HG02571 (cell line): Measurements from ENCODE around the gene IFI35.

ENCODE experiments used
- ATAC-seq: cut with Tn5 transposase; IDR thresholded peaks from one replicate; pipeline ENCODE4 v1.9.1; 2021; ENCODE audit warnings: mild to moderate bottlenecking, moderate library complexity; ENCODE audit not compliant: unreplicated experiment

IFI35 gene

GRCh38 chr17:43020789-43021740 is 14.5 kb downstream of the IFI35 start:
- no peak for ATAC-seq

DNA sequence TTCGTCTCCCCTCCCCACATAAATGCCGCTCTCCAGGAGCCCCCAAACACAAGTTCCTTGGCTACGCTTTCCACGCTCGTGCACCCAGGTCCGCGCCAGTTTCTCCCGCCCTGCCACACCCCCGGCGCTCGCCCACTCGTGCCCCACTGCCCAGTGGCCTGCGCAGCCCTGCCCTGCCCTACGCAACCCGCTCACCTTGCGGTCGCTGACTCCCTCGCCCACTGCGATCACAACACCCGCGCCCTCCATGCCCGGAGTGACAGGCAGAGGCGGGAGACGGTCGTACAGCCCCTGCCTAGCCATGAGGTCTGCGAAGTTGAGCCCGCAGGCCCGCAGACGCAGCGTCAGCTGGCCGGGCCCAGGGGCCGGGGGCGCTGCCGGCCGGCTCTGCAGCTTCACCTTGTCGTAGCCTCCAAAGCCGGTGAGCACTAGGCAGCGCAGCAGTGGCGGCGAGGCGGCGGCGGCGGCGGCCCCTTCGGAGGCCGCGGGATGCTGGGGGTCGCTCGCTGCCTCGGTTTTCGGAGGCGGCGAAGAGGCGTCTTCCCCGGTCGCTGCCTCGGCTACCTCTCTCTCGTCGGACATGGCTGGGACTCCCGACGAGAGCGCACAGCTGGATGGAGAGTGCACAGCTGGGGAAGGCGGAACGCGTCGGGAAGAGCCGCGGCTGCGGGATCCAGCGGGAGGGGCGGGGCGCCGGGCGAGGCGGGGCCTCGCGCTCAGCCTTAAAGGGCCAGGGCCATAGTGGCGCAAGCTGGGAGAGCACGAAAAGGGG is 15.3 kb downstream of the IFI35 start, which contains the start of gene VAT1:
VAT1 (minus strand) TSS at position 645 of the 772 bp plus-strand sequence; CDS start at position 582, 63 bp downstream.
- ATAC-seq = no peak

- no peak for ATAC-seq
Measured at GRCh38 chr17:43024407-43025289, 18.1 kb downstream of the IFI35 start, which contains the start of gene RND2. Gene RND2, plus strand, starts transcription at chr17:43025231. Its CDS starts 117 bp downstream, at chr17:43025348.

- no peak for ATAC-seq
Measured at GRCh38 chr17:43025290-43025657, 18.7 kb downstream of the IFI35 start.

- ATAC-seq = no peak
Measured at GRCh38 chr17:43025766-43026537, 19.4 kb downstream of the IFI35 start.

GRCh38 chr17:43026595-43026994 is 20.0 kb downstream of the IFI35 start:
- no peak for ATAC-seq

GRCh38 chr17:43027091-43028032 is 20.8 kb downstream of the IFI35 start:
- ATAC-seq = no peak

DNA sequence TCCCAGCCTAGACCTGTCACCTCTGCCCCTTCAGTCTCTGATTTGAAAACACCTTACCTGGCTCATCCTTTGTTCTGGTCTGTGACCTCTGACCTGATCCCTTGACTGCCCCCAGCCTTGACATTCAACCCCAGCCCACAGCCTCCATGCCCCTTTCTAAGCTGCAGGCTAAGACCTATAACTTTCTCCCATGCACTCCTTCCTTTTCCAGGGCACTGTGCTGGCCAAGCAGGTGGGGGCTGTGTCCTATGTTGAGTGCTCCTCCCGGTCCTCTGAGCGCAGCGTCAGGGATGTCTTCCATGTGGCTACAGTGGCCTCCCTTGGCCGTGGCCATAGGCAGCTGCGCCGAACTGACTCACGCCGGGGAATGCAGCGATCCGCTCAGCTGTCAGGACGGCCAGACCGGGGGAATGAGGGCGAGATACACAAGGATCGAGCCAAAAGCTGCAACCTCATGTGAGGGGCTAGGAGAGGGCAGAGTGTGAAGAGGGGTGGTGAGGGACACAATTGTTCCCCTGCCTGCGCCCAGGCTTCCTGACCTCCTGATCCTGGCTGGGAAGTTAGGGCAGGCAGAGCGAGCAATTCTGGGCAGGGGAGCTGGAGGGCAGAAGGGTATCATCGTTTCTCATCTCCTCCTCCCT is 21.8 kb downstream of the IFI35 start:
- no peak for ATAC-seq

DNA sequence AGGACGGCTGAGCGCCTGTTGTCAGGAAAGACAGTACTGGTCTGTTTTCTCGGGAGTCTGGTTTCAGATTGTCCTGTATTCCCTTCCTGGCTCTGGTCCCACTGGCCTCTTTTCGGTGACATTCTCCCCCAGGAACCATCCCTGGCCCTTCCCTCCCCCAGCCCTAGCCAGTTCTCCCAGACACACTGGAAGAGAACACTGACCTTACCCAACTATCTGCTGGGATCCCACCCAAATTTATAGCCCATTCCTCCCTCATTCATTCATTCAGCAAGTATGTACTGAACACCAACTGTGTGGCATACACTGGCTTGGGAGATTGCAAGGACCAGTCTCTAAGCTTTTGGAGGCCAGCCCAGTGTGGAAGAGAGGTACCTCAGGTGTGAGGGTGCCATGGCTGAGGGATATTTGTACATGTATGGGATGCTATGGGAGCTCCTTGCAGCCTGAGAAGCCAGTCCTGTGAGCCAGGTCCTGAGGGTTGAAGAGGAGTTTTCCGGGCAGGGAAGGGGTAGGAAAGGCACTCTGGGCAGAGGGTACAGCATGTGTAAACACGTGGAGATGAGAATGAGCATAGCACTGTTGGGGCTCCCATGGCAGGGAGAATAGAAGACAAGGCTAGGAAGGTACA is 23.7 kb downstream of the IFI35 start:
- ATAC-seq = no peak

GRCh38 chr17:43031666-43032065 is 25.1 kb downstream of the IFI35 start:
- ATAC-seq = no peak

- ATAC-seq = no peak
Measured at GRCh38 chr17:43033948-43034881, 27.6 kb downstream of the IFI35 start.

DNA sequence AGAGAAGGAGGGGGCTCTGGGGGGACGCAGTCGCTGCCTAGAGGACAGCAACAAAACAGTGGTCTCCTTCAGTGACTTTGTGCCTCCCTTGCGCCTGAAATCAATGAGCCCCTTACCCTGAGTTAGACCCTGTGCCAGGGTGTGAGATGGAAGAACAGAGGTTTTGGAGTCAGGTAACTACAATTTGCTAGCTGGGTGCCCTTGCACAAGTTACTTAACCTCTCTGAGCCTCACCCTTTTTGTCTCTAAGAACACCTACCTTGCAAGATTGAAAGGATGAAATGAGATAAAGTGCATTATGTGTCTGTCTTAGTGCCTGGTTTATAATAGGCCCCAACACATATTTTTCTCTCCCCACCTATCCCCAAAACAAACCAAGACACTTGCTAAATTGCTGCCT is 28.3 kb downstream of the IFI35 start:
- ATAC-seq = no peak

DNA sequence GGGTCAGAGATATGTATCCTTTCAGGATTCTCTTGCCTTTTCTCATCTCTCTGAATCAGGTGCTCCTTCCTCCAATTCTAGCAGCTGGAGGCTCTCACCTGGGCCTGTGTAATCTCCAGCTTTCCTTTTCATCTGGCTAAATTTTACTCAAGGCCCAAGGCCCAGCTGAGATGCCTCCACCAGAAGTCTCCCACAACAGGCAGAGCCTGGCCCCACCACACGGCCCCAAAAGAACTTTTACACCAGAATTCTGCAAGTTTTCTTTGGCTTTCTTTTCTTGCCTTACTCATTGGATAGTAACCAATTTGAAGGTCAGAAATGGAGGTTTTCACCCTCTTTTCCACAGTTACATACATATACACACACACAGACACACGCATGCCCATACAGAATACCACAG is 33.1 kb downstream of the IFI35 start:
- ATAC-seq = no peak

DNA sequence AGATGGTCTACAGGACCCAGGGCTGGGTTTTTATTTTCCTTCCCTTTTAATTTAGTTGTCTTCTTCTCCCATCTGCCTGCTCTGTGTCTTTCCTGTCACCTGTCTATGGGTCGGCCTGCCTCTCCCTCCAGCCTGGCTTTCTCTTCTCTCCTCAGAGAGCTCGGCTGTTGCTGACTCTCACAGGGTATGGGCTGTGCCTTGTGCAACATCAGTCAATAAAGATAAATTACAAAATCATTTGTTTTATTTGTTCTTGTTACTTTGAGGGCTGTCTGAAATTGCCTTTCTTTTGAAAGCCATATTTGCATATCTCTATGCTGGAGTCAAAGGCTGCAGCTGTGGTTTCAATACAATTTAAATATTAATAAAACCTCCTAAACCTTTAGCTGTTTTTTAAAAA is 34.1 kb downstream of the IFI35 start:
- no peak for ATAC-seq

GRCh38 chr17:43042025-43042628 is 35.5 kb downstream of the IFI35 start:
- no peak for ATAC-seq

DNA sequence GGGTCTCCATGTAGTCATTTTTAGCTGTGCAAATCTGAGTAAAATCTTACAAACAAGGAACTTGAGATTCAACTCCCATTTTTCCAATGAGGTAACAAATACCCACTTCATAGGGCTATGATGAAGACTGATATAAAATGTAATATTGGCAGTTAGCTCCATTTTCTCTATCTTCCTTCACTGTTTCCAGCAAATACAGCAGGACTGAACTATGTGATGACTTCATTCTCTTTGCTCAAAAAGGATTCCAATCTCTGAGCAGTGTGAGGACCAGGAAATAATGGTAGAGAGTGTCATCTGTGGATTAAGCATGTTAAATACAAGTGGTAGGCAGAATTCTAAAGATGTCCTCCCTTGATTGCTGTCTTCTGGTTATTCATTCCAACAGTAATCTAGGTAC is 36.7 kb downstream of the IFI35 start:
- ATAC-seq = no peak
